Transverse colon (tissue), 4 donors: ENCODE measurements around the gene KATNA1. TPM values are rescaled to one million over a fixed set of nuclear protein-coding genes. Genes with fewer than 3 reads are reported as not detected.
A peak's percentile ranks its signal among the peaks of the same experiment; 100 is the strongest.

Experiments
- DNase-seq: peaks from one replicate; pipeline ENCODE4 v3.0.0-alpha.2; 2019
- H3K27ac ChIP-seq, 4 donors: fragments of 200-600 bp; sonication (generic); 2 replicates each; pipeline ENCODE4 v1.5.1; 2016 to 2018; ENCODE audit warnings: inconsistent platforms in 4 of 4
- H3K27me3 ChIP-seq: fragments of 200-600 bp; sonication (generic); 2 replicates; pipeline ENCODE4 v1.5.1; 2017; ENCODE audit warnings: inconsistent platforms
- H3K36me3 ChIP-seq, 4 donors: fragments of 200-600 bp; sonication (generic); 2 replicates each; pipeline ENCODE4 v1.5.1; 2017 to 2019; ENCODE audit warnings: inconsistent platforms in 4 of 4
- H3K4me1 ChIP-seq, 4 donors: fragments of 200-600 bp; sonication (generic); 2 replicates each; pipeline ENCODE4 v1.5.1; 2017 to 2020; ENCODE audit warnings: inconsistent platforms in 4 of 4
- H3K4me3 ChIP-seq, 4 donors: fragments of 200-600 bp; sonication (generic); 1 replicate in 1 of 4; 2 replicates in 3 of 4; pipeline versions ENCODE4 v1.5.1 to v1.6.1; 2017 to 2019; ENCODE audit warnings: inconsistent platforms in 4 of 4
- H3K9me3 ChIP-seq, 2 donors: fragments of 200-600 bp; sonication (generic); 2 replicates each; pipeline ENCODE4 v1.5.1; 2017 to 2019; ENCODE audit warnings: inconsistent platforms in 2 of 2
- EP300 ChIP-seq: sonication (generic); formaldehyde crosslinking; IDR thresholded peaks from one replicate; pipeline ENCODE4 v1.6.1; 2017; ENCODE audit warnings: antibody characterized with exemption, low read depth
- POLR2A ChIP-seq: fragments of 450-650 bp; IDR thresholded peaks from one replicate; pipeline ENCODE4 v1.6.1; 2016; ENCODE audit warnings: antibody characterized with exemption, mild to moderate bottlenecking, moderate library complexity
- POLR2AphosphoS5 ChIP-seq, 3 donors: sonication (generic); formaldehyde crosslinking; IDR thresholded peaks; one replicate each; pipeline ENCODE4 v1.6.1; 2016; ENCODE audit warnings: antibody characterized with exemption in 3 of 3
- WGBS, 2 donors: methylation state at CpG; one replicate each; pipeline ENCODE4 v1.1.5; 2018; ENCODE audit warnings: low coverage in 1 of 2; 5-methylcytosine and 5-hydroxymethylcytosine counted together
- in situ Hi-C, 4 donors: fragments of 200-750 bp; cut with MboI; loops; one replicate each; pipeline versions ENCODE4 v1.15.0 to v1.15.1; 2017; ENCODE audit warnings: low sequenced_read_pairs in 3 of 4, low pct_ligation_motif_present in 1 of 4, low pct_unique_long_range_greater_than_20kb in 1 of 4
- intact Hi-C: fragments of 100-400 bp; cut with DNase I; formaldehyde crosslinking; loops from one replicate; pipeline ENCODE4 v1.15.1; 2023; ENCODE audit warnings: low total_unique reads
- total RNA-seq, 4 donors: library from RNA; depleted of rRNA; stranded (reverse); fragments of >200 nt; gene quantifications; one replicate each; pipeline ENCODE4 v1.1.0, GENCODE V29; 2016
- TF ChIP-seq, protein P1 (sequence below), 5 experiments: fragments of 200-600 bp in 3 of 5; fragments of 450-650 bp in 2 of 5; sonication (generic) in 3 of 5; IDR thresholded peaks; 1 replicate in 2 of 5; 2 replicates in 3 of 5; pipeline ENCODE4 v1.5.1; 2016 to 2017; ENCODE audit warnings: antibody characterized with exemption in 5 of 5, inconsistent platforms in 3 of 5, mild to moderate bottlenecking in 2 of 5, moderate library complexity in 1 of 5

KATNA1 gene
- total RNA-seq, 4 donors from 2014 or later = 2.4 to 16.5 (median 12.2) TPM

- DNase-seq = no peak
- no peaks in the 10 kb centered on the region for H3K9me3 ChIP-seq
- no peaks in the 10 kb centered on the region for H3K27me3 ChIP-seq
- TF ChIP-seq, protein P1, sequence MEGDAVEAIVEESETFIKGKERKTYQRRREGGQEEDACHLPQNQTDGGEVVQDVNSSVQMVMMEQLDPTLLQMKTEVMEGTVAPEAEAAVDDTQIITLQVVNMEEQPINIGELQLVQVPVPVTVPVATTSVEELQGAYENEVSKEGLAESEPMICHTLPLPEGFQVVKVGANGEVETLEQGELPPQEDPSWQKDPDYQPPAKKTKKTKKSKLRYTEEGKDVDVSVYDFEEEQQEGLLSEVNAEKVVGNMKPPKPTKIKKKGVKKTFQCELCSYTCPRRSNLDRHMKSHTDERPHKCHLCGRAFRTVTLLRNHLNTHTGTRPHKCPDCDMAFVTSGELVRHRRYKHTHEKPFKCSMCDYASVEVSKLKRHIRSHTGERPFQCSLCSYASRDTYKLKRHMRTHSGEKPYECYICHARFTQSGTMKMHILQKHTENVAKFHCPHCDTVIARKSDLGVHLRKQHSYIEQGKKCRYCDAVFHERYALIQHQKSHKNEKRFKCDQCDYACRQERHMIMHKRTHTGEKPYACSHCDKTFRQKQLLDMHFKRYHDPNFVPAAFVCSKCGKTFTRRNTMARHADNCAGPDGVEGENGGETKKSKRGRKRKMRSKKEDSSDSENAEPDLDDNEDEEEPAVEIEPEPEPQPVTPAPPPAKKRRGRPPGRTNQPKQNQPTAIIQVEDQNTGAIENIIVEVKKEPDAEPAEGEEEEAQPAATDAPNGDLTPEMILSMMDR (IDR thresholded peaks at IDR 0.05) = no peak
- no peak for TF ChIP-seq POLR2A
- TF ChIP-seq EP300 = no peak
- no peak for TF ChIP-seq POLR2AphosphoS5 (IDR thresholded peaks at IDR 0.05)
- peak overlapping the region; percentile 70 to 94 (median 82) for H3K4me3 ChIP-seq
- peaks cover 11 to 25% (median 16%) of the 10 kb centered on the region in 4 donors for H3K4me1 ChIP-seq
- WGBS, 2 donors = 19 to 60% methylated on average over 2 to 12 of the region's 12 CpGs
- in situ Hi-C loops = loop anchor here in 1 of 4 donors (25.0 kb wide), 1 partner anchor 145 kb away; the partner anchor contains the start of gene LATS1
- intact Hi-C loops = no loop called here
- no peaks in the 10 kb centered on the region for H3K36me3 ChIP-seq
- H3K27ac ChIP-seq = peak overlapping the region; percentile 91 to 93 (median 92)
Observed at GRCh38 chr6:149567194-149567586, 81.3 kb downstream of the KATNA1 start.

DNA sequence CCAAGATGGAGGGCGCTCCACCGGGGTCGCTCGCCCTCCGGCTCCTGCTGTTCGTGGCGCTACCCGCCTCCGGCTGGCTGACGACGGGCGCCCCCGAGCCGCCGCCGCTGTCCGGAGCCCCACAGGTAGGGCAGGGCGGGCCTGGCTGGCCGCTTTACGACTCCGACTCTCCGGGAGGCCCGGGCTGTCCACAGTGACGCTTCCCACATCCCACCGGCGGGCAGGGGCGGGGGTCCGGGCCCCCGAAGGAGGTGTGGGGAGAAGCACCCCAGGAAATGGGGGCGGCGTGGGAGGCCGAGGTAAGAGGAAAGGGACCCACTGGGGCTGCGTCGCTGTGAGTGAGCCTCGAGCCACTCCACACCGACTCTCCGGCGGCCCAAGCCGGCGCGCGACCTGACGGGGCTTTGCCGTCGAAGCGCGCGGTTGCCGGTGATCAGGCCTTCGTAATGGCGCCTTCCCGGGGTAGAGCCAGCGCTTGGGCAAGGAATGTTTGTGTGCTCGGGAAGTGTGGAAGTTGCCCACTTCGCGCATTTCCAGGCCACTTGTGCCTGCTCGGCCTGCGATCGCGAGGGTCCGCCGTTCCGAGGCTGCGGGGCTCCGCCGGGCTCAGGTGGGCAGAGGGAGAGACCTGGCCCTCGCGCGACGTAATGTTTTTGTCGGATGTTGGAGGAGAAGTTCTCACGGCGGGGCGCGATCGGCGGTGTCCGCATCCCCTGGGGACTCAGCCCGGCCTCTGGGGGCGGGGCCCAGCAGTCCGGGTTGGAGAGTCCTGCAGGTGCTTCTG, 81.9 kb downstream of the KATNA1 start:
- intact Hi-C loops = no loop called here
- no peaks in the 10 kb centered on the region for H3K36me3 ChIP-seq
- DNase-seq = peak; percentile 66
- H3K27me3 ChIP-seq = no peaks in the 10 kb centered on the region
- TF ChIP-seq, protein P1 (IDR thresholded peaks at IDR 0.05) = no peak
- TF ChIP-seq POLR2A (peak; percentile 72), EP300 (no peak), POLR2AphosphoS5 (IDR thresholded peaks at IDR 0.05) (peak in 1 of 3 donors; percentile 54)
- no peaks in the 10 kb centered on the region for H3K9me3 ChIP-seq
- in situ Hi-C loops = loop anchor here in 1 of 4 donors (25.0 kb wide), 1 partner anchor 146 kb away; the partner anchor contains the start of gene LATS1
- H3K4me3 ChIP-seq = peak overlapping the region; percentile 70 to 94 (median 82)
- H3K27ac ChIP-seq = peak overlapping the region; percentile 91 to 93 (median 92)
- peaks cover 11 to 25% (median 16%) of the 10 kb centered on the region in 4 donors for H3K4me1 ChIP-seq
- WGBS, 2 donors = 1% methylated on average over 76 of the region's 81 CpGs; no CpG with 5 or more reads in 1 of the 2 donors

DNA sequence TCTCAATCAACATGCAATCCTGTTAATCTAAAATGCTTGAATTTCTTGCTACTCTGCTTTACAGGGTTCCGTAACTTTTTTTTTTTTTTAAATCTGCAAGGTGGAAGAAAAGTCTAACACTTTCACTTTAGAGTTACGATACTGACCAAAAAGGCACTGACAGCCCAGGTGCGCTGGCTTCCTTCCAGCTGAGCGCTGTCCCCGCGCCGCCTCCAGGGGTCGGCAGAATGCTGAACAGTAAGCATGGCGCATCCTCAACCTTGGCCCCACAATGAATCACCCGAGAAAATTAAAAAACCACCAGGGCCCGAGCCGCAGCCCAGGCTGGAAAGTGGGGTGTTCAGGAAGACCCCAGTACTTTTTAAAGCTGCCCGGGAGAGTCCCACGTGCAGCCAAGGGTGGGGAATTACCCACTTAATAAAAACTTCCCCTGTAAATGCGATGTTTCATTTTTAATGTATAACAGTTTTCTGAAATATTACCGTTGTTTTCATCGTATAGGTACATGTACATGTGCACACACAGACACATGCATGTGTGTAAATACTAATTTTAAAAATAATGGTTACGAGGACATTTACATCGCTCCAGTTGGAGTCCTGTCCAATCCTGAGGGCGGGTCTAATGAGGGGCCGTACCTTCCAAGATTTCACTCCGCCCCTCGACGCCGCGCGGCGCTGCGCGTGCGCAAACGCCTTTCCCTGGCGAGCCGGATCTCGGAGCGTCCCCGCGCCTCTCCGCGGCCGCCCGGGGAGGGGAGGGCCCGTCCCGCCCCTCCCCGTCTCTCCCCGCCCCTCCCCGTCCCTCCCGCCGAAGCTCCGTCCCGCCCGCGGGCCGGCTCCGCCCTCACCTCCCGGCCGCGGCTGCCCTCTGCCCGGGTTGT, 82.7 kb downstream of the KATNA1 start, which contains the start of gene GINM1:
TSS of gene GINM1 (plus strand) at position 849 of the 883 bp plus-strand sequence. CDS start 40 bp downstream, outside the sequence.
- Histone ChIP-seq H3K27me3 (peaks cover 4% of the 10 kb centered on the region), H3K9me3 (no peaks in the 10 kb centered on the region), H3K4me1 (peaks cover 11 to 25% (median 16%) of the 10 kb centered on the region in 4 donors), H3K36me3 (no peaks in the 10 kb centered on the region), H3K27ac (peak within 1 kb of the TSS; percentile 91 to 93 (median 92)), H3K4me3 (peak within 1 kb of the TSS; percentile 70 to 94 (median 82))
- TF ChIP-seq, protein P1 (IDR thresholded peaks at IDR 0.05) = peak; percentile 58 to 88 (median 64)
- peak; percentile 30 to 74 (median 49) for TF ChIP-seq POLR2AphosphoS5 (IDR thresholded peaks at IDR 0.05)
- TF ChIP-seq POLR2A = no peak
- peak; percentile 97 for DNase-seq
- in situ Hi-C loops (loop anchor here in 1 of 4 donors (25.0 kb wide), 1 partner anchor 147 kb away; the partner anchor contains the start of gene LATS1), intact Hi-C loops (no loop called here)
- 0% methylated on average over 16 to 49 of the region's 59 CpGs for WGBS, 2 donors
